ENCODE results near the gene USP48.

The USP48 gene

GRCh38 chr1:21671915-21672314 is 111.0 kb downstream of the USP48 start:
- in situ Hi-C loops (cut with MboI; ENCODE audit: low sequenced_read_pairs) = no loop called here

GRCh38 chr1:21670956-21671902 is 111.7 kb downstream of the USP48 start:
- in situ Hi-C loops (cut with MboI; ENCODE audit: low sequenced_read_pairs) = no loop called here

GRCh38 chr1:21670059-21670881 is 112.7 kb downstream of the USP48 start:
- in situ Hi-C loops (cut with MboI; ENCODE audit: low sequenced_read_pairs) = no loop called here

- in situ Hi-C loops (cut with MboI; ENCODE audit: low sequenced_read_pairs) = no loop called here
Measured at GRCh38 chr1:21669258-21670058, 113.5 kb downstream of the USP48 start, which contains the start of gene RAP1GAP. Gene RAP1GAP (minus strand): TSS chr1:21669357. CDS start chr1:21620032, 49,325 bp downstream.

GRCh38 chr1:21668951-21669257 is 114.0 kb downstream of the USP48 start:
- in situ Hi-C loops (cut with MboI; ENCODE audit: low sequenced_read_pairs) = no loop called here

GRCh38 chr1:21668232-21668950 is 114.6 kb downstream of the USP48 start:
- in situ Hi-C loops (cut with MboI; ENCODE audit: low sequenced_read_pairs) = no loop called here

GRCh38 chr1:21667348-21668231 is 115.4 kb downstream of the USP48 start:
- in situ Hi-C loops (cut with MboI; ENCODE audit: low sequenced_read_pairs) = no loop called here

GRCh38 chr1:21666576-21667320 is 116.2 kb downstream of the USP48 start:
- in situ Hi-C loops (cut with MboI; ENCODE audit: low sequenced_read_pairs) = no loop called here

GRCh38 chr1:21665711-21666575 is 117.0 kb downstream of the USP48 start:
- in situ Hi-C loops (cut with MboI; ENCODE audit: low sequenced_read_pairs) = no loop called here

- in situ Hi-C loops (cut with MboI; ENCODE audit: low sequenced_read_pairs) = no loop called here
Measured at GRCh38 chr1:21664806-21665588, 118.0 kb downstream of the USP48 start.

- in situ Hi-C loops (cut with MboI; ENCODE audit: low sequenced_read_pairs) = no loop called here
Measured at GRCh38 chr1:21663951-21664805, 118.8 kb downstream of the USP48 start.

- in situ Hi-C loops (cut with MboI; ENCODE audit: low sequenced_read_pairs) = no loop called here
Measured at GRCh38 chr1:21663248-21663950, 119.5 kb downstream of the USP48 start.

- in situ Hi-C loops (cut with MboI; ENCODE audit: low sequenced_read_pairs) = no loop called here
Measured at GRCh38 chr1:21662426-21663247, 120.3 kb downstream of the USP48 start.

GRCh38 chr1:21661886-21662285 is 121.1 kb downstream of the USP48 start:
- in situ Hi-C loops (cut with MboI; ENCODE audit: low sequenced_read_pairs) = no loop called here

- in situ Hi-C loops (cut with MboI; ENCODE audit: low sequenced_read_pairs) = no loop called here
Measured at GRCh38 chr1:21659924-21660326, 123.0 kb downstream of the USP48 start.
